WI38 (cell line): ENCODE measurements around the gene HNRNPA2B1.
"Not testable (repeated sequence)": the region's sequence is repeated elsewhere in the genome, so short reads cannot be mapped to it uniquely, and the experiment has no call there.

Experiments
- H3K4me3 ChIP-seq: 2 replicates; pipeline ENCODE4 v1.5.1; 2011; ENCODE audit warnings: low read depth, mild to moderate bottlenecking, control low read depth, low read length
- CTCF ChIP-seq: IDR thresholded peaks from 2 replicates; pipeline ENCODE4 v1.5.1; 2012; ENCODE audit warnings: low read depth, mild to moderate bottlenecking, control low read depth, low read length

Gene HNRNPA2B1

DNA sequence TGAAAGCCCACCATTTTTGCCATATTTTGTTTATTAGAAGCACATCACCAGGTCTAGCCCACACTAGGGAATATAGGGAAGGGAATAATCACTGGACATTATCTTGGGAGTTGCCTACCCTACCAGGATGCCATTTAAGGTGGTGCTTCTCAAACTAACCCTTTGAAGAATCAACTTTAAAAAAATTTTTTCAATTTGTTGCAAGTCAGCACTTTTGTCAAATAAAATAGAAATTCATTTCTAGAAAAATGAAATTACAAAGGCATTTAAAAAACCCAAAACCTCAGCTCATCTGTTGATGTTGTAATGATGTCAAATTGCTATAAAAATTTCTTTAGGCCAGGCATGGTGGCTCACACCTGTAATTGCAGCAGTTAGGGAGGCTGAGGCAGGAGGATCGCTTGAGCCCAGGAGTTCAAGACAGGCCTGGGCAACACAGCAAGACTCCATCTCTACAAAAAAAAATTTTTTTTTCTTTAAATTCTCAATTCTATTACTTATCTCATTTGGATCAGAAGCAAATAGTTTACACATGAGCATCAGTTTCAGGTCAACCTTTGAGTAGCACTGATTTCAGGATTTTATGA is 51.1 kb downstream of the HNRNPA2B1 start:
- no peak for TF ChIP-seq CTCF

DNA sequence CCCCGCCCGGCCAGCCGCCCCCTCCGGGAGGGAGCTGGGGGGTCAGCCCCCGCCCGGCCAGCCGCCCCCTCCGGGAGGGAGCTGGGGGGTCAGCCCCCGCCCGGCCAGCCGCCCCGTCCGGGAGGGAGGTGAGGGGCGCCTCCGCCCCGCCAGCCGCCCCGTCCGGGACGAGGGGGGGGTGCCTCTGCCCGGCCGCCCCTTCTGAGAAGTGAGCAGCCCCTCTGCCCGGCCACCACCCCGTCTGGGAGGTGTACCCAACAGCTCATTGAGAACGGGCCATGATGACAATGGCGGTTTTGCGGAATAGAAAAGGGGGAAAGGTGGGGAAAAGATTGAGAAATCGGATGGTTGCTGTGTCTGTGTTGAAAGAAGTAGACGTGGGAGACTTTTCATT is 52.2 kb downstream of the HNRNPA2B1 start:
- H3K4me3 ChIP-seq = not testable (repeated sequence)

More for the DNA sequence above, 51.1 kb downstream of the HNRNPA2B1 start:
- H3K4me3 ChIP-seq = no peak overlapping the region

DNA sequence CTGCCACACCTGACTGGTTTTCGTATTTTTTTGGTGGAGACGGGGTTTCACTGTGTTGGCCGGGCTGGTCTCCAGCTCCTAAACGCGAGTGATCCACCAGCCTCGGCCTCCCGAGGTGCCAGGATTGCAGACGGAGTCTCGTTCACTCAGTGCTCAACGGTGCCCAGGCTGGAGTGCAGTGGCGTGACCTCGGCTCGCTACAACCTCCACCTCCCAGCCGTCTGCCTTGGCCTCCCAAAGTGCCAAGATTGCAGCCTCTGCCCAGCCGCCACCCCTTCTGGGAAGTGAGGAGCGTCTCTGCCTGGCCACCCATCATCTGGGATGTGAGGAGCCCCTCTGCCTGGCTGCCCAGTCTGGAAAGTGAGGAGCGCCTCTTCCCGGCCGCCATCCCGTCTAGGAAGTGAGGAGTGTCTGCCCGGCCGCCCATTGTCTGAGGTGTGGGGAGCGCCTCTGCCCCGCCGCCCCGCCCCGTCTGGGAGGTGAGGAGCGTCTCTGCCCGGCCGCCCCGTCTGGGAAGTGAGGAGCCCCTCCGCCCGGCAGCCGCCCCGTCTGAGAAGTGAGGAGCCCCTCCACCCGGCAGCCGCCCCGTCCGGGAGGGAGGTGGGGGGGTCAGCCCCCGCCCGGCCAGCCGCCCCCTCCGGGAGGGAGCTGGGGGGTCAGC is 52.8 kb downstream of the HNRNPA2B1 start:
- not testable (repeated sequence) for H3K4me3 ChIP-seq

GRCh38 chr7:26147030-26147429 is 53.5 kb downstream of the HNRNPA2B1 start:
- no peak for TF ChIP-seq CTCF
- H3K4me3 ChIP-seq = no peak overlapping the region

DNA sequence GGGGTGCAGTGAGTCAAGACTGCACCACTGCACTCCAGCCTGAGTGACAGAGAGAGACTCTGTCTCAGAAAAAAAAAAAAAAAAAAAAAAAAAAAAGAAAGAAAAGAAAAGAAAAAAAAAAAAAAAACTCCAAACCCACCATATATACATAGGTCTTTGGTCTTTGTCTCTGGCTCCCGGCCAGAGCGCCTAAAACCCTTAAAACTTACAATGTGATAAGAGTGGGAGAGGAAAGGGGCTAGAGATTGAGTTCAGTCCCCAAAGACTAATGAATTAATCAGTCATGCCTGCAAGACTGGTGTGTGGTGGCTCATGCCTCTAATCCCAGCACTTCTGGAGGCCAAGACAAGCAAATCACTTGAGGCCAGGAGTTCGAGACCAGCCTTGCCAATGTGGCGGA is 55.3 kb downstream of the HNRNPA2B1 start:
- no peak for TF ChIP-seq CTCF
- H3K4me3 ChIP-seq = no peak overlapping the region

DNA sequence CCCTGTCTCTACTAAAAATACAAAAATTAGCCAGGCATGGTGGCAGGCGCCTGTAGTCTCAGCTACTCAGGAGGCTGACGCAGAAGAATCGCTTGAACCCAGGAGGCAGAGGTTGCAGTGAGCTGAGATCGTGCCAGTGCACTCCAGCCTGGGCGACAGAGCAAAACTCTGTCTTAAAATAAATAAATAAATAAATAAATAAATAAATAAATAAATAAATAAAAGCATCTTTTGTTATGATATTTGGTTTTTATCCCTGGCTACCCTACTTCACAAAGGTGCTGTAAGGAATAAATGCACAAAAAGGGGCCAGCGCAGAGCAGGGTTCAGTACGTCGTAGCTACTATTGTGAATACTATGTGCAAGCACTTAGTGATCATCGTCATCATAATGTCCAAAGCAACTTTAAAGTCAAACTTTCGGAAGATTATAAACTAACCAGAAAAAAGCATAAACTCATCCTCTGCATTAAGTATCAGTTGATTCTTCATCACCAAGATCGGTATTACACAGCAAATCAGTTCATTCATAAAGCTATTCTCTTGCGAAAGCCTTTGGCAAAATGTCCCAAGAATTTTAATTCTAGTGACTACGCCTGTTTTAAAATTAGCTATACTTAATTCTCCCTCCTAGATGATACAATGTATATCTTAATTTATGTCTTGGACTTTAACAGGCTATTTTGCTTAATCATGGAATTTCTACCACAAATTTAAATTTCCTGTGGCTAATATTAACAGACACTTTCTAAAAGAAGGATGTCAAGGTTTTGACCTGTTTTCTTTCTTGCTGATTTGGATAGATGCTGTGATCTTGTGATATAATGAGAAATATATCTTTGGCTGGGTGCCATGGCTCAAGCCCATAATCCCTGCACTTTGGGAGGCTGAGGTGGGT is 56.1 kb downstream of the HNRNPA2B1 start:
- no peak for TF ChIP-seq CTCF

GRCh38 chr7:26143298-26144048 is 57.1 kb downstream of the HNRNPA2B1 start:
- no peak for TF ChIP-seq CTCF
- H3K4me3 ChIP-seq = no peak overlapping the region

More for the DNA sequence above, 56.1 kb downstream of the HNRNPA2B1 start:
- H3K4me3 ChIP-seq = no peak overlapping the region
